Body of pancreas (tissue), 4 donors: ENCODE data around the gene SETBP1.

ENCODE experiments used
- CTCF ChIP-seq, 7 experiments: fragments of 450-650 bp in 4 of 7; fragments of 200-600 bp in 3 of 7; sonication (generic) in 3 of 7; IDR thresholded peaks; one replicate each; pipeline ENCODE4 v1.5.1; 2016 to 2019; ENCODE audit warnings: antibody characterized with exemption in 7 of 7
- POLR2A ChIP-seq, 3 donors: fragments of 450-650 bp; IDR thresholded peaks; one replicate each; pipeline ENCODE4 v1.6.1; 2016; ENCODE audit warnings: antibody characterized with exemption in 3 of 3, mild to moderate bottlenecking in 2 of 3

- TF ChIP-seq CTCF (IDR thresholded peaks at IDR 0.05) (no peak), POLR2A (IDR thresholded peaks at IDR 0.05) (no peak)
These were observed 195.3 kb downstream of the SETBP1 start for GRCh38 chr18:44876024-44876423.
